ENCODE results near the gene CHCHD6. TPM values are rescaled to one million over a fixed set of nuclear protein-coding genes. Genes with fewer than 3 reads are reported as not detected.

Gene CHCHD6
- total RNA-seq (2022; extraction: Qiagen RNA extraction; ENCODE audit: low read depth), result 16.2 to 19.6 TPM (median 18.1 TPM) in 5 replicates

GRCh38 chr3:126703512-126704493, at the start of gene CHCHD6:
Gene CHCHD6, plus strand, starts transcription at chr3:126704240. Its CDS starts 73 bp downstream, at chr3:126704313.

GRCh38 chr3:126654571-126655383, 49.3 kb upstream of the CHCHD6 start, which contains the start of gene TXNRD3:
Gene TXNRD3, minus strand, starts transcription at chr3:126655124.

GRCh38 chr3:126982471-126983175, 278.6 kb downstream of the CHCHD6 start, which contains the start of gene PLXNA1:
Gene PLXNA1, plus strand, starts transcription at chr3:126983115. Its CDS starts 5,479 bp downstream, at chr3:126988594.

Other genes with a start within 250 kb of the CHCHD6 start
- 6.6 to 9.0 TPM (median 7.8 TPM) in 5 replicates for gene ZXDC, start 228.3 kb upstream of the CHCHD6 start, total RNA-seq (2022; extraction: Qiagen RNA extraction; ENCODE audit: low read depth)
- not detected in 5 replicates for gene UROC1, start 186.5 kb upstream of the CHCHD6 start, total RNA-seq (2022; extraction: Qiagen RNA extraction; ENCODE audit: low read depth)
- 0.36 to 1.1 TPM (median 0.98 TPM) in 5 replicates for gene CHST13, start 180.1 kb upstream of the CHCHD6 start, total RNA-seq (2022; extraction: Qiagen RNA extraction; ENCODE audit: low read depth)
- gene C3orf22, start 145.3 kb upstream of the CHCHD6 start, total RNA-seq (2022; extraction: Qiagen RNA extraction; ENCODE audit: low read depth), result not detected in 5 replicates
- gene TXNRD3, start 49.1 kb upstream of the CHCHD6 start, total RNA-seq (2022; extraction: Qiagen RNA extraction; ENCODE audit: low read depth), result 5.0 to 8.7 TPM (median 6.9 TPM) in 5 replicates